Germinal center (tissue), 1 donor: ENCODE results near the gene OR2T1.
"Not testable (repeated sequence)": the region's sequence is repeated elsewhere in the genome, so short reads cannot be mapped to it uniquely, and the experiment has no call there.

Experiments
- DNase-seq: peaks from one replicate; pipeline ENCODE4 v3.0.0; 2012; ENCODE audit warnings: mixed read lengths, low spot score

Gene OR2T1

DNA sequence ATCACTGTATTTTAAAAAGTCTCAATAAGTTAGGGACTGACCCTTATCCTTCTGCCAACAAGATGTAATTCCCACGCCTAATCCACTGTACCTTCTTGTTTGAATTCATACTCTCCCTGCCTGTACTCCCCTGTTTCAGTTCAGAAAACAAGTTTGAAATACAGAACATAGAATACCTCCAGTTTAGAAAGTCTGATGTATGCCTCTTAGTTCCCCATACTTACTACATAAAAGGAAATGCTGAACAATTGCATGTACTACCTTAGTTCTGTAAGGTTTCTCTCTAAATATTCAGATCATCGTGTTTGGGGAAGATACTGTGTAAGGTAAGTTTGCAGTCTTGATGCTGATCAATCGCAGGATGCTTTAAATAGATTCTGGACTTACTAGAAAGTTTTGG is 33.5 kb downstream of the OR2T1 start:
- DNase-seq: not testable (repeated sequence)

DNA sequence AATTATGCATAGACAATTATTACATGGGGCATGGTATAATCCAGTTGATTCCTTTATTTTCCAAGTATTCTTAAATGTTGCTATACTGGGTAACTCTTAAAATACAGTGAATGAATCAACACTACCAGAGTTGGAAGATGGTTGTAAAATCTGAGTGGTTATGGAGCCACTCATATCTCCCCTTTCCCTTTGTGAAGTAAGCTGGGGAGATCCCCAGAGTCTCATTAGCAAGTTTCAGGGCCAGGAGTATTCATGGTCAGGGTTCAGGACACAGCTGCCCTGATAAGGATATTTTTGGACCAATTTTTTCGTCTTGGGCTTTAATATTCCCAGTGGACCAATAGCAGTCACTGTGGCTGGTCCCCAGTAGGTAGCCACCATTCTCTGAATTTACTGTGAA is 35.8 kb downstream of the OR2T1 start:
- not testable (repeated sequence) for DNase-seq

DNA sequence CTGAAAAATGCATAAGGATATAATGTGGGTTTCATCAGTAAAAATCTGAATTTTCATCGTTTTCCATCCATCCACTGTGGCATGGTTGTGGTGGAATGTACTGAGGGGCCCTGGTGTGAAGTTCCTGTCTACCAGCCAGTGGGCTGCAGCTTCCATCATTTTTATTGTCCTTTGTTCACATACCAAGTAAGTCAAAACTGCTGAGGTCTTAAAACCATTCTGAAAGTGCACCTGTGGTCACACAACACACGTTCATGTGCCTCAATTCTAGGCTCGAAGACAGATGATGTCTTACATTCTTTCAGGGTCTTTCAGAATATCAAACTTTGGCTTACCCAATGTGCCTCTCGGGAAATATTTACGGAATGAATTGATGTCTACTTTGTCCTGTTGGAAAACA is 36.4 kb downstream of the OR2T1 start:
- not testable (repeated sequence) for DNase-seq

DNA sequence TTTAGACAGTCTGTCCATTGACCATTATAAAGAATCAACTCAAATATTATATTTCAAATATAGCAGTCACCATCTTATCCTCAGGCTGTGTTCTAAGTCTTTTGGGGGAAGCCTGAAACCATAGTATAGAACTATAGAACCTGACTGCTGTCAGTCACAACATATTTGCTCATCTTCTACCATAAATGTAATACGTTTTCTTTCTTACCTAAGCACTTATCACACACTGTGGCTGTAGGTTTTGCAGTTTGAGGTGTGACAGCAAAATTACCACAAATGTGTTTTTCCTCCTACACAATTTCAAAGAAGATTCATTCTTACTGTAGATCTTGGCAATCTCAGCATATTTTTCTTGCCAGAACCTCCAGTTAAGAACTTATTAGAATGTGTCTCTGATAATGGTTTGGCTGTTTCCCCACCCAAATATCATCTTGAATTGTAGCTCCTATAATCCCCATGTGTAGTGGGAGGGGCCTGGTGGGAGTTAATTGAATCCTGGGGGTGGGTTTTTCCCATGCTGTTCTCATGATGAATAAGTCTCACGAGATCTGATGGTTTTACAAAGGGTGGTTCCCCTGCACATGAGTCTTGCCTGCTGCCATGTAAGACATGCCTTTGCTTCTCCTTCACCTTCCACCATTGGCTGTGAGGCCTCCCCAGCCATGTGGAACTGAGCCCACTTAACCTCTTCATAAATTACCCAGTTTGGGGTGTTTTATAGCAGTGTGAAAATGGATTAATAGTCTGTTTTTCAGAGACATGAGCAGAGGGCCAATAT is 39.8 kb downstream of the OR2T1 start:
- not testable (repeated sequence) for DNase-seq

DNA sequence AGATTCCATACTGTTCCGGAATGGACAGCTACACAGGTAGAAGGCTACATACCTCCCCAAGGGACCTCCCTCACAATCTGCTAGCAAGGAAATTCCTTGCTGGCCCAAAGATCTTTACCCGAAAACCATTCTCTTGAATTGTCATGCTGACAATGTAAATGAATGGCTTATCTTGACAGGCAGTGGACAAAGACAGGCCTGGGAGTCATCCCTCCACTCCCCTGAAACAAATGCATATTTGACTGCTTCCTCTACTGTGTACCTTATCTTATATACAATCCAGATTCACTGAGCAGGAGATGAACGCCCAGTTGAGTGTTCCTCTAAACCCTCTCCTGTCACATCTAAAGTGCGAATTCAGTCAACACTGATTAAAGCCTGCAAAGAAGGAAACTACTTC is 41.8 kb downstream of the OR2T1 start:
- not testable (repeated sequence) for DNase-seq

DNA sequence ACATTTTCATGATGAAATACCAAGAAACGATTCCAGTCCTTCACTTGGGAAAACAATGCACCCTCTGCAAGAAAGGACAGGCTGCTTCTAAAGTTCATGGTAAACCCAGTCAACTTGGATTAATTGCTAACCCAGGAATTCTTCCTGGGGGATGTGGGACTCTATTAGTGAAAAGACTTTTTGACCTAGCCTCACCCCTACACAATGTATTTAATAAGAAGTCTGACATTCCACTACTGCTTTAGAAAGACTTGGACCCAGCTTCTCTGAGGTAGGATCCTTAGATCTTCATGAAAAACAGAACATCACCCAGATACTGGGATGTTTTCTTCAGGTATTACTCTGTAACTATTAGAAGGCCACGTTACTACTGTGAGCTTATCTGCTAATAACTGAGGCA is 42.6 kb downstream of the OR2T1 start, which contains the start of gene OR2T2:
Gene OR2T2 (plus strand): TSS at position 239 of the 400 bp plus-strand sequence. CDS start 7,161 bp downstream, outside the sequence.
- DNase-seq: not testable (repeated sequence)

DNA sequence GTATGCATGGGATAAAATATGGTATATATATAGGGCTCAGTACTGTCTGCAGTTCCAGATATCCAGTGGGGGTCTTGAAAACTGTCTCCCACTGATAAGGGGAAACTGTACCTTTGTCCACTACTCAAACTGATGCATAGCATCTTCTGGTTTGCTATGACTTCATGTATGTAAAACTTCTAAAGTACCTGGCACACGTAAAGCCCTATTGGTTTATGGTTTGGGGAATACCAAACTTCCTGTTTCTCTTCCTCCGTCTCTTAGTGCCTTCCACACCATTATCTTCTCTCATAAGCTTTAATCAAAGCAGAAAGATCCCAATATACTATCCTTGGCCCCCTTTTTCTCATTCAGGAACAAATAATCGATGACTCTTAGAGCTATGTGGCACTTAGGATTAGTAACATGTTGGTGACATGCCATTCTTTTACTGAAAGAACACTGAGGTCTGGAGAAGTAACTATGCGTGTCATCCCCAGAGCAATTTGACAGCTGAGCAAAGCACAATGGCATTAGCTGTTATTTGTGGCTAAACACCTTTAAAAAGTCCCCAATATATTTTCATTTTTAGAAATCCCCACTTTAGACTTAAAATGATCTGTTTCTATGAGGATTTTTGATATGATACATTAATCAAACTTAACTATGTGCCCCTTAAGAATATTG is 45.7 kb downstream of the OR2T1 start:
- DNase-seq: not testable (repeated sequence)

DNA sequence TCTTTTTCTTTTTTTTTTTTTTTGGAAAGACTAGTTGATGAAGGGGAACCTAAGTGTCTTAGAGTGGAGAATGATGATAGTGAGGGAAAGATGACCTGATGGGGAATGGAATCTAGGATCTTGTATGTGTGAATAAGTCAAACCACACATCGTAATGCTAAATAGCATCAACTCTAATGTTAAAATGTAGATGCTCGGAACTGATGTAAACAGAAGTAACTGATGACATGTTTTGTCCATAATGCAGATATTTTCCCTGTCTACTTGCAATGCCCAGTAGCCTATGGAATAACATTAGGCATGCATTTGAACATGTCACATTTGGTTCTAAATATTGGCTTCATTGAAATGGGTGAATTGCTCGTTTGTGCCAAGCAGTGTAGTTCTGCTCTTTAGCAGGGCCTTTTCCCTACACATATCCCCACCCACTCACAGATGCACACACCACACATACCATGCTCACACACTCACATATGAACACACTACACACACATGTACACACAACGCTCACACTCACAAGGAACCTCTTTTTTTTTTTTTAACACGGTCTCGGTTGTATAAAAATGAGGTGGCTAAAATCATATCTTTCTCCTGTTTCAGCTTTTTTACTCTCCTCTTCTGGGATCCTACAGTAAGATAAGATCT is 47.1 kb downstream of the OR2T1 start:
- not testable (repeated sequence) for DNase-seq

DNA sequence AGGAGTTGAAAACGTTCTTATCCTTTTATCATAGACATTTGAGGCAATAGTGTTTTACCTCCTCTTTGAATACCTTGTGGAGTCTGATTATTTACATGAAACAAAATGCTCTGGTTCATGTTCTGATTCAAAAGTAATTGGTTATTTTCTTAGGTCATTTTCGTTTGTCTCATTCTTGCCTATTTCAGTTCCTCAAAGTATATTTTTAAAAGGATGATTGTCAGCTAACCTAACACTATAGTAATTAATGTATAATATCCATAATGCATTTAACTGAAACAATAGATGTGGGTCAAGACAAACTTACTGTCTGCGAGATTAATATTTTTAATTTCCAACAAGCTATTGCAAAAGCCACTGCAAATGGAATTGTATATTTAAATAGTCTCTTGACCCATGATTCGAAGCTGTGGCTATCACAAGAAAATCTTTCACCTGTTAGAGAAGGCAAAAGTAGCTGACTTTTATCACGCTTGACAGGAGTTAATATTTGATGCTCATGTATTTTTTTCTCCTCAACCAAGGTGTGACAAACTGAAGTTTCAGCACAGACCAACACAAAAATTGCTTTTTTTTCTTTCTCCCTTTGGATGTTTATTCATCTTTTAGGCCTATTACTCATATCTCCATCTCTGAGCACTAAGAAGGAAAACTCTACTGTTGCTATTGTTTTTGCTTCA is 47.8 kb downstream of the OR2T1 start:
- not testable (repeated sequence) for DNase-seq

DNA sequence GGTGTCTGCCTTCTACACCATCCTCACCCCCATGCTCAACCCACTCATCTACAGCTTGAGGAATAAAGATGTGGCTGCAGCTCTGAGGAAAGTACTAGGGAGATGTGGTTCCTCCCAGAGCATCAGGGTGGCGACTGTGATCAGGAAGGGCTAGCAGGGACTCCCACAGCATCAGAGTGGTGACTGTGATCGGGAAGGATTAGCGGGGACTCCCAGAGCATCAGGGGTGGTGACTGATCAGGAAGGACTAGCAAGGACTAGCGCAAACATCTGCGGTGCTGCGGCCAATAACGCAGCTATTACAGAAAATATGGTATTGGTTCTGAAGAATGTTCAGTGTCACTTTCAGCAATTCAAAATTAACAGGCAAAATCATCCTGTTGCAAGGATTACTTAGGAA is 50.8 kb downstream of the OR2T1 start:
- not testable (repeated sequence) for DNase-seq

DNA sequence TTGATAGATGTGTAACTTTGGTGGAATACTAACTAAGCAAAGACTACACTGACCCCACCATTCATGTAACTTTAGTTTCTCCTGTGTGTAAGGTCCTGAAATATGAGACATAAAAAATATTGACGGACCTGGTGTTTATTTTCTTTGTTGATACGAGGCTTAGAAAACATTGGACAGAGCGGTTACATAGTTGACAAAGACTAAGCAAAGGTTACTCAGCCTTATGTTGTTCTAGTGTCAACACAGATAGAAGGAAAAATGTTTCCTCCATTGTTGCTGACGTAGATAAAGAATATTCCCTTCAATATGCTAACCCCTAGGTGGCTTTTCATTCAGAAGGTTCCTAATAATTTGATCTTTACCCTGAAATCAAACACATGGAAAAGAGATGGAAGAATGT is 52.2 kb downstream of the OR2T1 start:
- DNase-seq: not testable (repeated sequence)

DNA sequence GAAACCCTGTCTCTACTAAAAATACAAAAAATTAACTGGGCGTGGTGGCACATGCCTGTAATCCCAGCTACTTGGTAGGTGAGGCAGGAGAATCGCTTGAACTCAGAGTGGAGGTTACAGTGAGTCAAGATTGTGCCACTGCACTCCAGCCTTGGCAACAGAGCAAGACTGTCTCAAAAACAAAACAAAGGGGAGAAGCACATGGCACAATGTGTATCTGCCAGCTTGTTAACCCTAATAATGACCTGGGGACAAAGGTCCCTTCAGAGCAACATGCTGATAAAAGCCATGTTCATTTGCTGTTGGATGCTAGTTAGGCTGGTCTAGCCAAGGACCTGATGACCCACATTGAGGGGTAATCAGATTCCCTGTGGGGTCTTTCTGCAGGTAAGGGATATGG is 53.8 kb downstream of the OR2T1 start:
- DNase-seq: not testable (repeated sequence)
